ENCODE measurements around the gene THUMPD1.
A peak's percentile ranks its signal among the peaks of the same experiment; 100 is the strongest.
"Not testable (repeated sequence)": the region's sequence is repeated elsewhere in the genome, so short reads cannot be mapped to it uniquely, and the experiment has no call there.

The THUMPD1 gene

GRCh38 chr16:20734056-20734455 is 7.6 kb downstream of the THUMPD1 start:
- H3K4me3 ChIP-seq (ENCODE audit: low read length) = no peak overlapping the region
- H3K4me1 ChIP-seq (ENCODE audit: control insufficient read depth, insufficient read depth, low read length) = no peaks in the 10 kb centered on the region
- H3K9me3 ChIP-seq (ENCODE audit: control insufficient read depth, insufficient read depth, low read length) = no peaks in the 10 kb centered on the region
- H3K27ac ChIP-seq (ENCODE audit: low read length) = no peak overlapping the region
- WGBS (ENCODE audit: insufficient coverage, insufficient read length) = 100% methylated on average over 2 of the region's 3 CpGs
- no peaks in the 10 kb centered on the region for H3K27me3 ChIP-seq (ENCODE audit: control insufficient read depth, insufficient read depth, low read length)
- no peak for DNase-seq (ENCODE audit: low read depth, low spot score)
- H3K36me3 ChIP-seq (ENCODE audit: control insufficient read depth, insufficient read depth, low read length) = peaks cover 3% of the 10 kb centered on the region; the same call in 1 of the 2 replicates

GRCh38 chr16:20729141-20729540 is 12.5 kb downstream of the THUMPD1 start:
- no peaks in the 10 kb centered on the region for H3K27me3 ChIP-seq (ENCODE audit: control insufficient read depth, insufficient read depth, low read length)
- DNase-seq (ENCODE audit: low read depth, low spot score) = no peak
- no peaks in the 10 kb centered on the region for H3K36me3 ChIP-seq (ENCODE audit: control insufficient read depth, insufficient read depth, low read length)
- H3K4me1 ChIP-seq (ENCODE audit: control insufficient read depth, insufficient read depth, low read length) = no peaks in the 10 kb centered on the region
- H3K4me3 ChIP-seq (ENCODE audit: low read length) = no peak overlapping the region
- H3K27ac ChIP-seq (ENCODE audit: low read length) = no peak overlapping the region
- H3K9me3 ChIP-seq (ENCODE audit: control insufficient read depth, insufficient read depth, low read length) = no peaks in the 10 kb centered on the region
- no CpG with 5 or more reads among the region's 3 CpGs for WGBS (ENCODE audit: insufficient coverage, insufficient read length)

GRCh38 chr16:20727181-20727580 is 14.4 kb downstream of the THUMPD1 start:
- Histone ChIP-seq H3K36me3 (ENCODE audit: control insufficient read depth, insufficient read depth, low read length) (no peaks in the 10 kb centered on the region), H3K4me1 (ENCODE audit: control insufficient read depth, insufficient read depth, low read length) (no peaks in the 10 kb centered on the region), H3K27me3 (ENCODE audit: control insufficient read depth, insufficient read depth, low read length) (no peaks in the 10 kb centered on the region), H3K27ac (ENCODE audit: low read length) (no peak overlapping the region), H3K9me3 (ENCODE audit: control insufficient read depth, insufficient read depth, low read length) (no peaks in the 10 kb centered on the region), H3K4me3 (ENCODE audit: low read length) (no peak overlapping the region)
- DNase-seq (ENCODE audit: low read depth, low spot score) = no peak
- WGBS (ENCODE audit: insufficient coverage, insufficient read length) = no CpG with 5 or more reads among the region's 3 CpGs

GRCh38 chr16:20726661-20727060 is 15.0 kb downstream of the THUMPD1 start:
- H3K4me3 ChIP-seq (ENCODE audit: low read length) = no peak overlapping the region
- no peaks in the 10 kb centered on the region for H3K27me3 ChIP-seq (ENCODE audit: control insufficient read depth, insufficient read depth, low read length)
- H3K9me3 ChIP-seq (ENCODE audit: control insufficient read depth, insufficient read depth, low read length) = no peaks in the 10 kb centered on the region
- H3K4me1 ChIP-seq (ENCODE audit: control insufficient read depth, insufficient read depth, low read length) = no peaks in the 10 kb centered on the region
- H3K36me3 ChIP-seq (ENCODE audit: control insufficient read depth, insufficient read depth, low read length) = no peaks in the 10 kb centered on the region
- DNase-seq (ENCODE audit: low read depth, low spot score) = no peak
- H3K27ac ChIP-seq (ENCODE audit: low read length) = no peak overlapping the region

GRCh38 chr16:20720251-20720650 is 21.4 kb downstream of the THUMPD1 start:
- WGBS (ENCODE audit: insufficient coverage, insufficient read length) = no CpG with 5 or more reads among the region's 4 CpGs
- Histone ChIP-seq H3K36me3 (ENCODE audit: control insufficient read depth, insufficient read depth, low read length) (no peaks in the 10 kb centered on the region), H3K4me1 (ENCODE audit: control insufficient read depth, insufficient read depth, low read length) (no peaks in the 10 kb centered on the region), H3K9me3 (ENCODE audit: control insufficient read depth, insufficient read depth, low read length) (no peaks in the 10 kb centered on the region), H3K27ac (ENCODE audit: low read length) (no peak overlapping the region), H3K4me3 (ENCODE audit: low read length) (no peak overlapping the region), H3K27me3 (ENCODE audit: control insufficient read depth, insufficient read depth, low read length) (no peaks in the 10 kb centered on the region)
- no peak for DNase-seq (ENCODE audit: low read depth, low spot score)

- not testable (repeated sequence) for H3K4me1 ChIP-seq (ENCODE audit: control insufficient read depth, insufficient read depth, low read length); H3K4me3 ChIP-seq (ENCODE audit: low read length); H3K27me3 ChIP-seq (ENCODE audit: control insufficient read depth, insufficient read depth, low read length); DNase-seq (ENCODE audit: low read depth, low spot score); H3K9me3 ChIP-seq (ENCODE audit: control insufficient read depth, insufficient read depth, low read length); H3K36me3 ChIP-seq (ENCODE audit: control insufficient read depth, insufficient read depth, low read length); H3K27ac ChIP-seq (ENCODE audit: low read length)
These were observed 23.9 kb downstream of the THUMPD1 start for GRCh38 chr16:20717718-20718117.

GRCh38 chr16:20711277-20711911 is 30.2 kb downstream of the THUMPD1 start:
- Histone ChIP-seq H3K27me3 (ENCODE audit: control insufficient read depth, insufficient read depth, low read length) (no peaks in the 10 kb centered on the region), H3K4me1 (ENCODE audit: control insufficient read depth, insufficient read depth, low read length) (no peaks in the 10 kb centered on the region), H3K27ac (ENCODE audit: low read length) (no peak overlapping the region), H3K9me3 (ENCODE audit: control insufficient read depth, insufficient read depth, low read length) (no peaks in the 10 kb centered on the region), H3K4me3 (ENCODE audit: low read length) (no peak overlapping the region), H3K36me3 (ENCODE audit: control insufficient read depth, insufficient read depth, low read length) (no peaks in the 10 kb centered on the region)
- WGBS (ENCODE audit: insufficient coverage, insufficient read length) = no CpG with 5 or more reads among the region's 7 CpGs
- no peak for DNase-seq (ENCODE audit: low read depth, low spot score)

- H3K4me3 ChIP-seq (ENCODE audit: low read length); H3K27ac ChIP-seq (ENCODE audit: low read length); H3K36me3 ChIP-seq (ENCODE audit: control insufficient read depth, insufficient read depth, low read length); H3K4me1 ChIP-seq (ENCODE audit: control insufficient read depth, insufficient read depth, low read length); H3K27me3 ChIP-seq (ENCODE audit: control insufficient read depth, insufficient read depth, low read length); H3K9me3 ChIP-seq (ENCODE audit: control insufficient read depth, insufficient read depth, low read length): not testable (repeated sequence)
- WGBS (ENCODE audit: insufficient coverage, insufficient read length) = no CpG with 5 or more reads among the region's 3 CpGs
- DNase-seq (ENCODE audit: low read depth, low spot score) = peak; percentile 25
These were observed 33.5 kb downstream of the THUMPD1 start for GRCh38 chr16:20708129-20708528.

GRCh38 chr16:20707461-20707860 is 34.2 kb downstream of the THUMPD1 start:
- H3K27ac ChIP-seq (ENCODE audit: low read length) = no peak overlapping the region
- H3K36me3 ChIP-seq (ENCODE audit: control insufficient read depth, insufficient read depth, low read length) = no peaks in the 10 kb centered on the region
- no peaks in the 10 kb centered on the region for H3K27me3 ChIP-seq (ENCODE audit: control insufficient read depth, insufficient read depth, low read length)
- H3K9me3 ChIP-seq (ENCODE audit: control insufficient read depth, insufficient read depth, low read length) = no peaks in the 10 kb centered on the region
- WGBS (ENCODE audit: insufficient coverage, insufficient read length) = no CpG with 5 or more reads among the region's 2 CpGs
- no peak overlapping the region for H3K4me3 ChIP-seq (ENCODE audit: low read length)
- DNase-seq (ENCODE audit: low read depth, low spot score) = no peak
- no peaks in the 10 kb centered on the region for H3K4me1 ChIP-seq (ENCODE audit: control insufficient read depth, insufficient read depth, low read length)

- no CpG with 5 or more reads among the region's 1 CpG for WGBS (ENCODE audit: insufficient coverage, insufficient read length)
These were observed 35.6 kb downstream of the THUMPD1 start for GRCh38 chr16:20705972-20706371.

GRCh38 chr16:20704281-20704680 is 37.3 kb downstream of the THUMPD1 start:
- Histone ChIP-seq H3K4me3 (ENCODE audit: low read length) (no peak overlapping the region), H3K9me3 (ENCODE audit: control insufficient read depth, insufficient read depth, low read length) (no peaks in the 10 kb centered on the region), H3K4me1 (ENCODE audit: control insufficient read depth, insufficient read depth, low read length) (no peaks in the 10 kb centered on the region), H3K27me3 (ENCODE audit: control insufficient read depth, insufficient read depth, low read length) (no peaks in the 10 kb centered on the region), H3K27ac (ENCODE audit: low read length) (no peak overlapping the region), H3K36me3 (ENCODE audit: control insufficient read depth, insufficient read depth, low read length) (no peaks in the 10 kb centered on the region)
- DNase-seq (ENCODE audit: low read depth, low spot score) = no peak
- WGBS (ENCODE audit: insufficient coverage, insufficient read length) = no CpG with 5 or more reads among the region's 3 CpGs

More at GRCh38 chr16:20705972-20706371, 35.6 kb downstream of the THUMPD1 start:
- H3K9me3 ChIP-seq (ENCODE audit: control insufficient read depth, insufficient read depth, low read length); H3K36me3 ChIP-seq (ENCODE audit: control insufficient read depth, insufficient read depth, low read length); H3K4me3 ChIP-seq (ENCODE audit: low read length); H3K27me3 ChIP-seq (ENCODE audit: control insufficient read depth, insufficient read depth, low read length); DNase-seq (ENCODE audit: low read depth, low spot score); H3K27ac ChIP-seq (ENCODE audit: low read length); H3K4me1 ChIP-seq (ENCODE audit: control insufficient read depth, insufficient read depth, low read length): not testable (repeated sequence)

All from iPS DF 6.9 (cell line).